Activated CD8-positive, alpha-beta T cell treated with anti-CD3 and anti-CD28 coated beads for 36 hours (primary cell): Measurements from ENCODE around the gene ZC3H18. TPM values are rescaled to one million over a fixed set of nuclear protein-coding genes. Genes with fewer than 3 reads are reported as not detected.

ENCODE experiments used
- ATAC-seq: fragments of 200-7000 bp; cut with Tn5 transposase; one replicate; pipeline ENCODE4 v1.10.0; 2021; ENCODE audit warnings: mild to moderate bottlenecking, moderate library complexity
- CTCF ChIA-PET: fragments of 350-600 bp; sonication (Branson Sonifier 250); formaldehyde crosslinking; loops from one replicate; lab custom pipeline; 2021; ENCODE audit warnings: antibody characterized with exemption; lab: Charles Lee
- POLR2A ChIA-PET: fragments of 350-600 bp; sonication (Branson Sonifier 250); formaldehyde crosslinking; loops from one replicate; lab custom pipeline; 2021; ENCODE audit warnings: antibody characterized with exemption; lab: Charles Lee
- DNase-seq: peaks from one replicate; pipeline ENCODE4 v3.0.0-alpha.2; 2020
- H3K27ac Mint-ChIP-seq: one replicate; pipeline ENCODE4 v1.8.0; 2021; ENCODE audit warnings: mild to moderate bottlenecking, mixed read lengths
- H3K27me3 Mint-ChIP-seq: one replicate; pipeline ENCODE4 v1.8.0; 2021; ENCODE audit warnings: mixed read lengths
- H3K36me3 Mint-ChIP-seq: one replicate; pipeline ENCODE4 v1.8.0; 2021; ENCODE audit warnings: low read depth, mixed read lengths
- H3K4me1 Mint-ChIP-seq: one replicate; pipeline ENCODE4 v1.8.0; 2021; ENCODE audit warnings: low read depth, mixed read lengths
- H3K4me3 Mint-ChIP-seq: one replicate; pipeline ENCODE4 v1.8.0; 2021; ENCODE audit warnings: mild to moderate bottlenecking, moderate library complexity, mixed read lengths
- H3K9me3 Mint-ChIP-seq: one replicate; pipeline ENCODE4 v1.8.0; 2021; ENCODE audit warnings: mixed read lengths
- intact Hi-C: fragments of 100-400 bp; cut with micrococcal nuclease; formaldehyde crosslinking; loops from one replicate; pipeline ENCODE4 v1.10.0; 2022
- total RNA-seq, 2 experiments: library from RNA; stranded (reverse); gene quantifications; one replicate each; pipeline ENCODE4 v1.2.3, GENCODE V29; 2021
- TF ChIP-seq, protein P1 (sequence below): fragments of 200-600 bp; IDR thresholded peaks from one replicate; pipeline ENCODE4 v1.8.0; 2022; ENCODE audit warnings: antibody characterized with exemption, mild to moderate bottlenecking

The ZC3H18 gene
- total RNA-seq, 2 experiments from 2014 or later = 67.7 to 73.5 TPM

- ChIA-PET POLR2A (interaction anchor here (0.8 to 1.2 kb wide), 4 partner anchors 20 to 102 kb away, joined by 3 to 4 read pairs (median 3); no protein-coding TSS in a partner anchor), CTCF (no interaction called here)
- H3K4me1 Mint-ChIP-seq = peaks cover 9% of the 10 kb centered on the region
- no peak overlapping the region for H3K4me3 Mint-ChIP-seq
- no peaks in the 10 kb centered on the region for H3K9me3 Mint-ChIP-seq
- DNase-seq (no peak), ATAC-seq (no peak)
- no peaks in the 10 kb centered on the region for H3K27me3 Mint-ChIP-seq
- no peak overlapping the region for H3K27ac Mint-ChIP-seq
- TF ChIP-seq, protein P1, sequence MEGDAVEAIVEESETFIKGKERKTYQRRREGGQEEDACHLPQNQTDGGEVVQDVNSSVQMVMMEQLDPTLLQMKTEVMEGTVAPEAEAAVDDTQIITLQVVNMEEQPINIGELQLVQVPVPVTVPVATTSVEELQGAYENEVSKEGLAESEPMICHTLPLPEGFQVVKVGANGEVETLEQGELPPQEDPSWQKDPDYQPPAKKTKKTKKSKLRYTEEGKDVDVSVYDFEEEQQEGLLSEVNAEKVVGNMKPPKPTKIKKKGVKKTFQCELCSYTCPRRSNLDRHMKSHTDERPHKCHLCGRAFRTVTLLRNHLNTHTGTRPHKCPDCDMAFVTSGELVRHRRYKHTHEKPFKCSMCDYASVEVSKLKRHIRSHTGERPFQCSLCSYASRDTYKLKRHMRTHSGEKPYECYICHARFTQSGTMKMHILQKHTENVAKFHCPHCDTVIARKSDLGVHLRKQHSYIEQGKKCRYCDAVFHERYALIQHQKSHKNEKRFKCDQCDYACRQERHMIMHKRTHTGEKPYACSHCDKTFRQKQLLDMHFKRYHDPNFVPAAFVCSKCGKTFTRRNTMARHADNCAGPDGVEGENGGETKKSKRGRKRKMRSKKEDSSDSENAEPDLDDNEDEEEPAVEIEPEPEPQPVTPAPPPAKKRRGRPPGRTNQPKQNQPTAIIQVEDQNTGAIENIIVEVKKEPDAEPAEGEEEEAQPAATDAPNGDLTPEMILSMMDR = no peak
- peaks cover 4% of the 10 kb centered on the region for H3K36me3 Mint-ChIP-seq
- intact Hi-C loops = no loop called here
Observed at GRCh38 chr16:88531931-88532433, 38.2 kb upstream of the ZC3H18 start.

DNA sequence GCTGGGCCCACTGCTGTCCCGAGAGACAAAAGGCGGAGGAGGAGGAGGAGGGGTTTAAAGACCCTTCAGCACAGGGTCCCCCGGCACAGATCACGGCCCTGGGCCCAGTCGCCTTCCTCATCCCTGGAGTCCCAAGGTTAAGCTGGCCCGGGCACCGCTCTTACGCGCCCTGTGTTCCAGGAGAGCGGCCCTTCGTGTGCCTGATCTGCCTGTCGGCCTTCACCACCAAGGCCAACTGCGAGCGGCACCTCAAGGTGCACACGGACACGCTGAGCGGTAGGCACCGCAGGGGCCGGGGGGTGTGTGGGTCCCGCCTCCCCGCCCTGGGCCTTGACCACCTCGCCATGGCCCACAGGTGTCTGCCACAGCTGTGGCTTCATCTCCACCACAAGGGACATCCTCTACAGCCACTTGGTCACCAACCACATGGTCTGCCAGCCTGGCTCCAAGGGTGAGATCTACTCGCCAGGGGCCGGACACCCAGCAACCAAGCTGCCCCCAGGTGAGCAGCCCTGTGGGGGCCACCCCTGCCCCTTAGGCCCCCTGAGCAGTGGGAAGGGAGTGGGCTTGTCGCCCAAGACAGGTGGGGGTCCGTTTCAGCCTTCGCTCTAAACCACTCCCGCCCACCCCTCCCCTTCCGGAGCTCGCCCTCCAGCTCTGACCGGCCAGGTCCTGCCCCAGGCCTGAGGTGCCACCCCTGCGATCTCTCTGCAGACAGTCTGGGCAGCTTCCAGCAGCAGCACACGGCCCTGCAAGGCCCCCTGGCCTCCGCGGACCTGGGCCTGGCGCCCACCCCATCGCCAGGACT lies 37.6 kb upstream of the ZC3H18 start:
- no peak overlapping the region for H3K27ac Mint-ChIP-seq
- CTCF ChIA-PET = no interaction called here

GRCh38 chr16:88533381-88533917 lies 36.8 kb upstream of the ZC3H18 start:
- Mint-ChIP-seq H3K36me3 (peaks cover 4% of the 10 kb centered on the region), H3K27ac (no peak overlapping the region), H3K4me1 (peaks cover 9% of the 10 kb centered on the region), H3K9me3 (no peaks in the 10 kb centered on the region), H3K4me3 (no peak overlapping the region), H3K27me3 (no peaks in the 10 kb centered on the region)
- CTCF ChIA-PET = interaction anchor here (1.0 to 1.3 kb wide), 2 partner anchors 81 to 97 kb away, joined by 3 to 5 read pairs; partner anchors contain the start of gene ZFPM1
- intact Hi-C loops = no loop called here
- POLR2A ChIA-PET = interaction anchor here (0.8 to 1.5 kb wide), 7 partner anchors 9 to 112 kb away, joined by 3 to 6 read pairs (median 3); partner anchors contain the start of gene ZC3H18
- ATAC-seq (no peak), DNase-seq (no peak)
- TF ChIP-seq, protein P1 = no peak

More for the DNA sequence above, 37.6 kb upstream of the ZC3H18 start:
- Mint-ChIP-seq H3K9me3 (no peaks in the 10 kb centered on the region), H3K36me3 (peaks cover 4% of the 10 kb centered on the region), H3K4me1 (peaks cover 9% of the 10 kb centered on the region), H3K4me3 (no peak overlapping the region), H3K27me3 (no peaks in the 10 kb centered on the region)
- ATAC-seq = no peak
- POLR2A ChIA-PET = interaction anchor here (0.8 to 1.2 kb wide), 5 partner anchors 9 to 102 kb away, joined by 3 to 4 read pairs (median 3); no protein-coding TSS in a partner anchor
- TF ChIP-seq, protein P1 = no peak
- no peak for DNase-seq
- intact Hi-C loops = no loop called here

- ATAC-seq (peak; percentile 81), DNase-seq (peak; percentile 80)
- Mint-ChIP-seq H3K4me3 (peak overlapping the region; percentile 49), H3K27me3 (no peaks in the 10 kb centered on the region), H3K36me3 (peaks cover 4% of the 10 kb centered on the region), H3K4me1 (peaks cover 9% of the 10 kb centered on the region), H3K9me3 (no peaks in the 10 kb centered on the region), H3K27ac (no peak overlapping the region)
- intact Hi-C loops = no loop called here
- CTCF ChIA-PET = interaction anchor here (1.0 to 1.3 kb wide), 2 partner anchors 82 to 98 kb away, joined by 3 to 5 read pairs; partner anchors contain the start of gene ZFPM1
- POLR2A ChIA-PET = interaction anchor here (0.5 to 1.5 kb wide), 7 partner anchors 27 to 113 kb away, joined by 3 to 6 read pairs (median 3); partner anchors contain the start of gene ZC3H18
- TF ChIP-seq, protein P1 = no peak
Observed at GRCh38 chr16:88533932-88534637, 36.1 kb upstream of the ZC3H18 start.
